ENCODE results near the gene PARP6. TPM values are rescaled to one million over a fixed set of nuclear protein-coding genes. Genes with fewer than 3 reads are reported as not detected.

The PARP6 gene
- total and polyA plus RNA-seq, 3 experiments from 2014 or later = 30.0 to 63.9 (median 59.4) TPM

Other genes with a start within 250 kb of the PARP6 start
- gene MYO9A, start 154.4 kb downstream of the PARP6 start, total RNA-seq = 10 to 100 TPM; 22.0 to 22.2 TPM
- 20.3 TPM for gene MYO9A, start 154.4 kb downstream of the PARP6 start, polyA plus RNA-seq
- gene SENP8, start 154.2 kb downstream of the PARP6 start, total RNA-seq = 1 to 10 TPM; 2.7 to 3.0 TPM
- gene SENP8, start 154.2 kb downstream of the PARP6 start, polyA plus RNA-seq = 0.83 TPM
- not detected for gene GRAMD2A, start 74.8 kb downstream of the PARP6 start, total RNA-seq
- gene GRAMD2A, start 74.8 kb downstream of the PARP6 start, polyA plus RNA-seq = not detected
- gene PKM, start 41.4 kb downstream of the PARP6 start, total RNA-seq = 1,000 to 10,000 TPM; 2,146 to 2,187 TPM
- gene PKM, start 41.4 kb downstream of the PARP6 start, polyA plus RNA-seq = 337 TPM
- under 1 TPM; 0.53 to 0.68 TPM for gene CELF6, start 47.6 kb upstream of the PARP6 start, total RNA-seq
- gene CELF6, start 47.6 kb upstream of the PARP6 start, polyA plus RNA-seq = not detected
- gene HEXA, start 103.5 kb upstream of the PARP6 start, total RNA-seq = 10 to 100 TPM; 75.0 to 80.5 TPM
- 83.0 TPM for gene HEXA, start 103.5 kb upstream of the PARP6 start, polyA plus RNA-seq
- gene TMEM202, start 125.8 kb upstream of the PARP6 start, total RNA-seq = not detected
- gene TMEM202, start 125.8 kb upstream of the PARP6 start, polyA plus RNA-seq = not detected
- 100 to 1,000 TPM; 153 to 164 TPM for gene ARIH1, start 201.8 kb upstream of the PARP6 start, total RNA-seq
- 24.3 TPM for gene ARIH1, start 201.8 kb upstream of the PARP6 start, polyA plus RNA-seq